ENCODE measurements around the gene CYTH1.

GRCh38 chr17:78826836-78827509 is 44.9 kb upstream of the CYTH1 start:
- TF ChIP-seq, protein P1, sequence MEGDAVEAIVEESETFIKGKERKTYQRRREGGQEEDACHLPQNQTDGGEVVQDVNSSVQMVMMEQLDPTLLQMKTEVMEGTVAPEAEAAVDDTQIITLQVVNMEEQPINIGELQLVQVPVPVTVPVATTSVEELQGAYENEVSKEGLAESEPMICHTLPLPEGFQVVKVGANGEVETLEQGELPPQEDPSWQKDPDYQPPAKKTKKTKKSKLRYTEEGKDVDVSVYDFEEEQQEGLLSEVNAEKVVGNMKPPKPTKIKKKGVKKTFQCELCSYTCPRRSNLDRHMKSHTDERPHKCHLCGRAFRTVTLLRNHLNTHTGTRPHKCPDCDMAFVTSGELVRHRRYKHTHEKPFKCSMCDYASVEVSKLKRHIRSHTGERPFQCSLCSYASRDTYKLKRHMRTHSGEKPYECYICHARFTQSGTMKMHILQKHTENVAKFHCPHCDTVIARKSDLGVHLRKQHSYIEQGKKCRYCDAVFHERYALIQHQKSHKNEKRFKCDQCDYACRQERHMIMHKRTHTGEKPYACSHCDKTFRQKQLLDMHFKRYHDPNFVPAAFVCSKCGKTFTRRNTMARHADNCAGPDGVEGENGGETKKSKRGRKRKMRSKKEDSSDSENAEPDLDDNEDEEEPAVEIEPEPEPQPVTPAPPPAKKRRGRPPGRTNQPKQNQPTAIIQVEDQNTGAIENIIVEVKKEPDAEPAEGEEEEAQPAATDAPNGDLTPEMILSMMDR (conservative IDR thresholded peaks at IDR 0.05 in 1 of 2, IDR thresholded peaks at IDR 0.05 in 1 of 2; ENCODE audit: extremely low read depth in 1 of 2, insufficient read depth in 1 of 2, low read depth in 1 of 2, low read length in 2 of 2), result no peak
- no peak for TF ChIP-seq EZH2 (IDR thresholded peaks at IDR 0.05; ENCODE audit: borderline replicate concordance, low read length)
